Upper lobe of left lung (tissue), 6 donors: ENCODE measurements around the gene TBX21. TPM values are rescaled to one million over a fixed set of nuclear protein-coding genes. Genes with fewer than 3 reads are reported as not detected.

ENCODE experiments used
- ATAC-seq, 2 donors: fragments of 200-7000 bp; cut with Tn5 transposase; one replicate each; pipeline ENCODE4 v1.9.1; 2022; ENCODE audit warnings: mild to moderate bottlenecking in 2 of 2, moderate library complexity in 2 of 2; ENCODE audit not compliant: low FRiP score in 2 of 2
- DNase-seq, 2 donors: peaks; one replicate each; pipeline ENCODE4 v3.0.0-alpha.2; 2019 to 2020
- H3K27ac ChIP-seq, 4 donors: fragments of 200-600 bp; sonication (generic); one replicate each; pipeline ENCODE4 v1.5.1; 2016 to 2019
- H3K27me3 ChIP-seq, 4 donors: fragments of 200-600 bp; sonication (generic); one replicate each; pipeline ENCODE4 v1.5.1; 2017 to 2019
- H3K36me3 ChIP-seq, 4 donors: fragments of 200-600 bp; sonication (generic); one replicate each; pipeline ENCODE4 v1.5.1; 2016 to 2019
- H3K4me1 ChIP-seq, 4 donors: fragments of 200-600 bp; sonication (generic); one replicate each; pipeline ENCODE4 v1.5.1; 2018 to 2019
- H3K4me3 ChIP-seq, 4 donors: fragments of 200-600 bp; sonication (generic); one replicate each; pipeline ENCODE4 v1.5.1; 2017 to 2019; ENCODE audit warnings: mild to moderate bottlenecking in 2 of 4, moderate library complexity in 1 of 4
- H3K9me3 ChIP-seq, 4 donors: fragments of 200-600 bp; sonication (generic); one replicate each; pipeline ENCODE4 v1.5.1; 2018 to 2019
- CTCF ChIP-seq, 6 experiments: fragments of 450-650 bp in 4 of 6; fragments of 200-600 bp in 2 of 6; sonication (generic) in 2 of 6; IDR thresholded peaks; one replicate each; pipeline ENCODE4 v1.5.1; 2016 to 2019; ENCODE audit warnings: antibody characterized with exemption in 6 of 6
- EP300 ChIP-seq, 4 donors: sonication (generic); formaldehyde crosslinking; IDR thresholded peaks; one replicate each; pipeline ENCODE4 v1.5.1; 2017; ENCODE audit warnings: antibody characterized with exemption in 4 of 4, control low read depth in 2 of 4
- POLR2A ChIP-seq, 4 donors: fragments of 450-650 bp; IDR thresholded peaks; one replicate each; pipeline ENCODE4 v1.5.1; 2016 to 2017; ENCODE audit warnings: antibody characterized with exemption in 4 of 4, mild to moderate bottlenecking in 2 of 4
- POLR2AphosphoS5 ChIP-seq, 2 donors: sonication (generic); formaldehyde crosslinking; IDR thresholded peaks; one replicate each; pipeline ENCODE4 v1.5.1; 2017; ENCODE audit warnings: antibody characterized with exemption in 2 of 2
- WGBS, 2 donors: methylation state at CpG; one replicate each; pipeline ENCODE4 v1.1.5; 2017 to 2018; 5-methylcytosine and 5-hydroxymethylcytosine counted together
- total RNA-seq, 6 donors: library from RNA; depleted of rRNA in 4 of 6; stranded (reverse); fragments of >200 nt in 4 of 6; gene quantifications; one replicate each; pipeline versions ENCODE4 v1.1.0 to v1.2.1, GENCODE V29; 2016 to 2021
- donor health status: DM: no; HTN: no; CAD: no; lungs with moderate emphysema.
- donor health status: DM: no; HTN: yes; CAD: no; lungs with severe emphysema.

Gene TBX21
- total RNA-seq, 6 donors from 2014 or later: 2.0 to 5.2 (median 3.4) TPM

- peaks cover 15 to 41% (median 33%) of the 10 kb centered on the region in 4 donors for H3K4me1 ChIP-seq
- peaks cover 0 to 30% (median 14%) of the 10 kb centered on the region in 4 donors for H3K36me3 ChIP-seq
- ATAC-seq: no peak
- H3K27me3 ChIP-seq: no peaks in the 10 kb centered on the region
- no peaks in the 10 kb centered on the region for H3K9me3 ChIP-seq
- DNase-seq: no peak
- no peak overlapping the region for H3K27ac ChIP-seq
- 83 to 91% methylated on average over 12 of the region's 12 CpGs for WGBS, 2 donors
- TF ChIP-seq POLR2A (IDR thresholded peaks at IDR 0.05) (no peak), EP300 (IDR thresholded peaks at IDR 0.05) (no peak), POLR2AphosphoS5 (IDR thresholded peaks at IDR 0.05) (no peak), CTCF (IDR thresholded peaks at IDR 0.05) (no peak)
- H3K4me3 ChIP-seq: no peak overlapping the region
These were observed 30.5 kb upstream of the TBX21 start for GRCh38 chr17:47702391-47702995.

- ATAC-seq: no peak
These were observed 29.8 kb upstream of the TBX21 start for GRCh38 chr17:47703191-47703591.

DNA sequence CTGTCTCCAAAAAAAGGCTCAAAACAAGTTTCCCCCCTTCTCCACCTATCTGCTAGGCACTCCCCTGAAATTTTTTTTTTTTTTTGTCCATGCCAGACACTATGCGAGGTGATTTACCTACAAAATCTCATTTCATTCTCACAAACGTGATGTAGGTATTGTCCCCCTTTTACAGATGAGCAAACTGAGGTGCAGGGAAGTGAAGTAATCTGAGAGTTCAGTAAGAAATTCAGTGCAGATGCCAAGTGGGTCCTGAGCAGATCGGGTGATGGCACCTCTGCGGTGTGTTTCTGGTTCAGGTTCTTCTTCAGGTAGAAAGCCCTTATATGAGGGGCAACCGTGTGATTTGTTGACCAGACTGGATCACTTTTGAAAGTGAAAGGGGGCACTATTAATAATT lies 29.4 kb upstream of the TBX21 start:
- WGBS, 2 donors: 72 to 86% methylated on average over 5 of the region's 5 CpGs
- no peaks in the 10 kb centered on the region for H3K27me3 ChIP-seq
- no peaks in the 10 kb centered on the region for H3K9me3 ChIP-seq
- ATAC-seq (no peak), DNase-seq (no peak)
- peak overlapping the region in 1 of 4 donors; percentile 40 for H3K27ac ChIP-seq
- TF ChIP-seq POLR2A (IDR thresholded peaks at IDR 0.05) (no peak), POLR2AphosphoS5 (IDR thresholded peaks at IDR 0.05) (no peak)
- peaks cover 15 to 47% (median 33%) of the 10 kb centered on the region in 4 donors for H3K4me1 ChIP-seq
- H3K4me3 ChIP-seq: no peak overlapping the region
- H3K36me3 ChIP-seq: peaks cover 0 to 30% (median 14%) of the 10 kb centered on the region in 4 donors

More at GRCh38 chr17:47703191-47703591, 29.8 kb upstream of the TBX21 start:
- DNase-seq: no peak
- 50 to 53% methylated on average over 15 of the region's 15 CpGs for WGBS, 2 donors
- peak overlapping the region in 1 of 4 donors; percentile 30 for H3K27ac ChIP-seq
- peaks cover 15 to 43% (median 35%) of the 10 kb centered on the region in 4 donors for H3K4me1 ChIP-seq
- no peak overlapping the region for H3K4me3 ChIP-seq
- peaks cover 0 to 30% (median 14%) of the 10 kb centered on the region in 4 donors for H3K36me3 ChIP-seq
- H3K9me3 ChIP-seq: no peaks in the 10 kb centered on the region
- no peak for TF ChIP-seq CTCF (IDR thresholded peaks at IDR 0.05)
- no peak for TF ChIP-seq POLR2A (IDR thresholded peaks at IDR 0.05)
- TF ChIP-seq EP300 (IDR thresholded peaks at IDR 0.05): no peak
- TF ChIP-seq POLR2AphosphoS5 (IDR thresholded peaks at IDR 0.05): no peak
- no peaks in the 10 kb centered on the region for H3K27me3 ChIP-seq

DNA sequence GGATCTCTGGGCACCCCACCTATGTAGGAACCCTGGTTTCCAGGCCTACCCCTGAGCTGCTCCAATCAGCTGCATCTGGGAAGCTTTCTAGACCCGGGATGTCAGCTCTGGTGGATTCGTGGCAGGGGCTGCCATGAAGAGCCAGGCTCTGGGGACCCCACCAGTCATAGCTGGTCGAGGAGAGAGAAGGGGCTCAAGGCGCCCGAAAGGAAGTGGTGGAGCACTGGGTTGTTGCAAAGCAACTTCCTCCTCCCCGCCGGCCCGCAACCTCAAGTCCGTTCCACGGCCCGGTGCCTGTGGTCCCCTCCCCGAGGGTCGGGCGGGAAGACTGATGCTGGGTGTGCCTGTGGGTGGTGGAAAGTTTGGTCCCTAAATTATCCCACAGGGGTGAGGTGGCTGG lies 28.9 kb upstream of the TBX21 start:
- ATAC-seq (no peak), DNase-seq (peak in 1 of 2 donors; percentile 61)
- Histone ChIP-seq H3K27ac (peak overlapping the region in 1 of 4 donors; percentile 40), H3K4me3 (no peak overlapping the region), H3K36me3 (peaks cover 0 to 29% (median 14%) of the 10 kb centered on the region in 4 donors), H3K4me1 (peaks cover 15 to 52% (median 32%) of the 10 kb centered on the region in 4 donors), H3K9me3 (no peaks in the 10 kb centered on the region), H3K27me3 (no peaks in the 10 kb centered on the region)
- 56% methylated on average over 14 of the region's 14 CpGs; no CpG with 5 or more reads in 1 of the 2 donors for WGBS, 2 donors
- no peak for TF ChIP-seq CTCF (IDR thresholded peaks at IDR 0.05)
- TF ChIP-seq POLR2AphosphoS5 (IDR thresholded peaks at IDR 0.05): no peak
- no peak for TF ChIP-seq POLR2A (IDR thresholded peaks at IDR 0.05)
- TF ChIP-seq EP300 (IDR thresholded peaks at IDR 0.05): no peak

- WGBS, 2 donors: 70 to 73% methylated on average over 6 of the region's 6 CpGs
- H3K4me1 ChIP-seq: peaks cover 15 to 54% (median 32%) of the 10 kb centered on the region in 4 donors
- peaks cover 0 to 29% (median 16%) of the 10 kb centered on the region in 4 donors for H3K36me3 ChIP-seq
- peak overlapping the region in 1 of 4 donors; percentile 40 for H3K27ac ChIP-seq
- H3K9me3 ChIP-seq: no peaks in the 10 kb centered on the region
- H3K4me3 ChIP-seq: no peak overlapping the region
- ATAC-seq: no peak
- no peaks in the 10 kb centered on the region for H3K27me3 ChIP-seq
- TF ChIP-seq CTCF (IDR thresholded peaks at IDR 0.05): no peak
- TF ChIP-seq POLR2A (IDR thresholded peaks at IDR 0.05): no peak
- TF ChIP-seq EP300 (IDR thresholded peaks at IDR 0.05): no peak
- no peak for TF ChIP-seq POLR2AphosphoS5 (IDR thresholded peaks at IDR 0.05)
- no peak for DNase-seq
These were observed 28.3 kb upstream of the TBX21 start for GRCh38 chr17:47704736-47705135.
